Stimulated activated CD4-positive, alpha-beta T cell treated with anti-CD3 and anti-CD28 coated beads, Interleukin-12 subunit alpha, Interleukin-12 subunit beta, amount 100 ng/mL, for 24 hours (primary cell): ENCODE results near the gene EPB41L1.

Experiments
- DNase-seq, 2 experiments: peaks; one replicate each; pipeline ENCODE4 v3.0.0-alpha.2; 2020; ENCODE audit warnings: low read depth in 2 of 2

The EPB41L1 gene

GRCh38 chr20:36261389-36262105 lies 107.0 kb downstream of the EPB41L1 start:
- no peak for DNase-seq

GRCh38 chr20:36262440-36262839 lies 107.9 kb downstream of the EPB41L1 start:
- no peak for DNase-seq

DNA sequence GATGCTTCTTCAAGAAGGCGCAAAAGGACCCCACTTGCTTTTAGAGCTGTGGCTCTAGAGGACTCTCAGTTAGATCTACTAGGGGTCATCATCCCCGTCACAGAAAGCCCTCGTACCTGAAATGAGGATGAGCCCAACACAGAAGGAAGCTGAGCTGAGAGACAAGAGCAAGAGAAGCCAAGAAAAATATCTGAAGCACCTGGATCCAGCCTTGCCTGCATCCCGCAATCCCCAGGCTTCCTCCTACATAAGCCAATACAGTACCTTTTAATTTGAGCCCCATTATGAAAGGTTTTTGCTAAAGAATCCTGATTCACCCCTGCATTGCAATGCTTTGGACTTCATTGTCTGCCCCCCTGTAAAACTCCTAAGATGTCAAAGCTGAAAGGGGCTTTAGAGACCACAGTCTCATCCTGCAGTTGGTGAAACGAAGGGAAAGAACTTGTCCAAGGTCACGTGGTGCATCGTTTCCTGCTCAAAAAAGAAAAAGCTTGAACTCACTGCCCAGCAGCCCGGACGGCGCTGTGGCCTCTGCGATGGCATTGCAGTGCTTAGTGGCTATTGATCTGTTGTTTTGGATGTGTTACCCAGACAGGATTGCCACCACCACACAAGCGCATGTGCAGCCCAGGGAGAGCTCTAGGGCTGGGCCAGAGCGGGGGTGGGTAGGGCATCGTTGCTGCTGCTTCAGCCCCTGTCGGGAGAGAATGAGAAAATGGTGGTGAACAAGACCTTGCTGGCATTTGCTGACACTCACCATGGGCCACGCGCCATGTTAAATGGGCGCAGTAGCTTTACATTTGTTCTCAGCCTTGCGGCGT lies 110.1 kb downstream of the EPB41L1 start:
- DNase-seq, result no peak

GRCh38 chr20:36266189-36266588 lies 111.6 kb downstream of the EPB41L1 start:
- DNase-seq, result no peak

GRCh38 chr20:36267605-36268381 lies 113.3 kb downstream of the EPB41L1 start:
- DNase-seq, result no peak

- no peak for DNase-seq
Observed at GRCh38 chr20:36268440-36269342, 114.2 kb downstream of the EPB41L1 start.

DNA sequence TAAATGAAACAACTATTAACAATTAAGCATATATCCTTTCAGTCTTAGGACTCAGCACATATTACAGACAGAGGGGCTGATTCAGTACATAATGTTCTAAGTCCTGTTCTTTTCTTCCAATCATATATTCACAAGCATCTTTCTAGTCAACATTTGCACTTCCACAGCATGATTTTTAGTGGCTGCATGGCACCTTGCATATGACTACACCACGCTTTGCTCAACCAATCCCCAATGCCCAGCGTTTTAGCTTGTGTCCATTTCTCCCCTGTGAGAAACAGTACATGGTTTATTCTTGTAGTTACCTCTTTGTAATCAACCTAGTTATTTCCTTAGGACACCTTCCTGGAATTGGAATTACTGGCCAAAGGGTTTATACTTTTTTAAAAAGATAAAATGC lies 115.0 kb downstream of the EPB41L1 start:
- DNase-seq, result no peak

- no peak for DNase-seq
Observed at GRCh38 chr20:36270744-36271638, 116.5 kb downstream of the EPB41L1 start.

GRCh38 chr20:36271639-36272546 lies 117.4 kb downstream of the EPB41L1 start:
- no peak for DNase-seq

- DNase-seq, result no peak
Observed at GRCh38 chr20:36272547-36273220, 118.1 kb downstream of the EPB41L1 start.

DNA sequence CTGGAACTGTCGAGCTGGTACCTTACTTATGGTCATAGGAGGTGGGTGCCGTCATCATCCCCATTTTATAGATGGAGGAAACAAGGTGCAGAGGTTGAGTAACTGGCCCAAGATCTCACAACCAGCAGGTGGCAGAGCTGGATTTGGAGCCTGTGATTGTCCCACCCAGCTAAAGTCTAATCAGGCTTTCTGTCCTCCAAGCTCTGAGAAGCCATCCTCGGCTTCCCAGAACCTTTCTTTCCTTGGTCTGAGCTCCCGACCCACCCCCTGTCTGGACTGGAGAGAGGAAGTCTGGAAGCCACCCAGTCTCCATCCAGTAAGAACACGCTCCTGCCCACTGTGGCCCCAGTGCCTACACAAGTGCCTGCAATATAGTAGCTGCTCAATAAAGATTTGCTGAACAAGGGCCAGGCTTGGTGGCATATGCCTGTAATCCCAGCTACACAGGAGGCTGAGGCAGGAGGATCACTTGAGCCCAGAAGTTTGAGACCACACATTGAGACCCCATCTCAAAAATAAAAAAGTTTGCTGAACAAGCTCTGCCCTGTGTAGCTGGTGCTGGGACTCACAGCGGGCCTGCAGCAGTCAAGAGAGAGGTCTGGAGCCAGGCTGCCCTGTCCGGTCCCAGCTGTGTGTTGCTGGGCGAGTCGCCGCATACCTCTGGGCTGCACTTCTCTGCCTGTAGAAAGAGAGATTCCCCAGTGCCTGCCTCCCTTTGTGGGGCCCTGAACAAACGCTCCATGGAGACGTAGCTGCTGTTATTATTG lies 119.1 kb downstream of the EPB41L1 start:
- no peak for DNase-seq

DNA sequence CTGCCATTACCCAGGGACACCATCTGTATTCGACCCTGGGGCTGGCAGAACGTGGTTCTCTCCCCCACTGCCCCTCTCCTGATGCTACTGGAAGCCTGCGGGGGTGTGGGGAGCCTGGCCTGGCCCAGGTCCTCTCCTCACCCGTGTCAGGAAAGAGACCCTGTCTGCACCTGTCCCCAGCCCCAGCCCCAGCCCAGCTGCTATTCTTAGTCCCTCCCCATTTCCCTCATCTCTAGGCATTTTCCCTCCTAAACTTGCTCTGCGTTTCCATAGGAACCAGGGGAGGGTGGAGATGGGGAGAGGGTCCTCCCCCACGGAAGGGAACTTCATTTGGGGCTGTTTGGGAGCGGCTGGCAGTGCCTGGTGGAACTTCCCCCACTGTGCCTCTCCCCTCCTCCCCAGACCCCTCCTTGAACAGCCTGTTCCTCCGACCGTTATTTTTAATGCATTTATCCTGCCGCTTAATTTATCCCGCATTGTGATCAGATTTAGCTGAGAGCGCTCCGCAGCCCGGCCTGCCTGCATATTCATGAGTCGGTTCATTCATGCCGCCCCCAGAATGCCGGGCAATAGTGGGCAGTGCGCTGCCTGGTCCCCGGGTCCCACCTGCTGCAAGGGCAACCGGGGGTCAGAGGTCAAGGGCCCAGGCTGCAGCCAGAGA lies 119.8 kb downstream of the EPB41L1 start:
- no peak for DNase-seq

DNA sequence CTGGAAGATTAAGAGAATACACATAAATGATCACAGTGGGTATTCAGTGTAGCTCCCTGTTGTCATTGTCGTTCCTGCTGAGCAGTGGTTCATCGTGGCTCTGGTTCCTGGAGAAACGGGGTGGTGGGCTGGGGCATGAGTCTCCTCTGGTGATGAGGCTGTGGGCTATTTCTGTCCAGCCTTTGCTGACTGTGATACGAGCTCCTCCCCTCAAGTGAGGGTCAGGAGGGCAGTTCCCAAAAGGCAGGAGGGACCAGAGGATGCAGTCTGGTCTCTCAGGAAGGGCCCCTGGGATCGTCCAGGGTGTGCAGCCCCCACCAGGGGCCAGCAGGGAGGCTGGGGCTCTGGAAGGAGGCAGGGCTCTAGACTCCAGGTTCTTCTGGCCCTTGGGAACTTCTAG lies 120.5 kb downstream of the EPB41L1 start:
- no peak for DNase-seq

DNA sequence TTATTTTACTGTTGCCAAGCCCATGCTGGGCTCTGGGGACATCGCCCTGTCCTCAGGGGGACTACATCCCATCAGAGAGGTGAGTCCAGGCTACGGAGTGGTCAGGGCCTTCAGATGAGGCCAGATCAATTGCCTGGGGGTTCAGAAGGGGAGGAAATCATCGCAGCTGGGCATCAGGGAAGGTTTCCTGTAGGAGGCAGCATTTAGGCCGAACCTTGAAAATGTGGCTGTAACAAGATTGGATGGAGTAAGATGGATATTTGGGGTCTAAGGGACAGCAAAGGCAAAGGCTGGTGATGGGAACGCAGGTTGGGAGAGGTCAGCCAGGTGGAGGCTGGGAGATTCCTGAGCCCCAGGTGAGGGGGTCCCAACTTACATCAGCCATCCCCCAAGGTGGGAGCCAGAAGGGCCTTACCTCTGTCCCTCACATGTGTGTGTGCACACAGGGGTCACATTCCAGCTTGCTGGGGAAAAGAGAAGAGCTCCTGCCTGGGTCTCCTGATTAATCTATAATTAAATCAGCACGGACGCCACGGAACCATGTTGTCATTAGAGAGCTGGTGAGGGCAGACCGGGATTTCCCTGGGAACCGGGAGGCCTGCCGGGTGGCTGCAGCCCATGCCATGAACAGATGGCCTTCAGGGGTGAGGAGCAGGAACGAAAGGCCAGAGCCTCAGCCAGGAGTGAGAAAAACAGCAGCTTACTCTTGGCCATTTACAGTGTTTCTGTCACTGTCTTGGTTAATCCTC lies 121.1 kb downstream of the EPB41L1 start:
- DNase-seq, result no peak

GRCh38 chr20:36277546-36277945 lies 123.0 kb downstream of the EPB41L1 start:
- DNase-seq, result no peak

- DNase-seq, result no peak
Observed at GRCh38 chr20:36279362-36279761, 124.8 kb downstream of the EPB41L1 start.

- DNase-seq, result no peak
Observed at GRCh38 chr20:36279776-36280175, 125.2 kb downstream of the EPB41L1 start.
